Activated T-helper 9 cell treated with anti-CD3 and anti-CD28 coated beads, Interleukin-2, amount 50 U/mL, for 16 hours (primary cell): ENCODE data around the gene WDR48.

Experiments used
- DNase-seq: peaks from one replicate; pipeline ENCODE4 v3.0.0-alpha.2; 2020; ENCODE audit warnings: low read depth

Gene WDR48

DNA sequence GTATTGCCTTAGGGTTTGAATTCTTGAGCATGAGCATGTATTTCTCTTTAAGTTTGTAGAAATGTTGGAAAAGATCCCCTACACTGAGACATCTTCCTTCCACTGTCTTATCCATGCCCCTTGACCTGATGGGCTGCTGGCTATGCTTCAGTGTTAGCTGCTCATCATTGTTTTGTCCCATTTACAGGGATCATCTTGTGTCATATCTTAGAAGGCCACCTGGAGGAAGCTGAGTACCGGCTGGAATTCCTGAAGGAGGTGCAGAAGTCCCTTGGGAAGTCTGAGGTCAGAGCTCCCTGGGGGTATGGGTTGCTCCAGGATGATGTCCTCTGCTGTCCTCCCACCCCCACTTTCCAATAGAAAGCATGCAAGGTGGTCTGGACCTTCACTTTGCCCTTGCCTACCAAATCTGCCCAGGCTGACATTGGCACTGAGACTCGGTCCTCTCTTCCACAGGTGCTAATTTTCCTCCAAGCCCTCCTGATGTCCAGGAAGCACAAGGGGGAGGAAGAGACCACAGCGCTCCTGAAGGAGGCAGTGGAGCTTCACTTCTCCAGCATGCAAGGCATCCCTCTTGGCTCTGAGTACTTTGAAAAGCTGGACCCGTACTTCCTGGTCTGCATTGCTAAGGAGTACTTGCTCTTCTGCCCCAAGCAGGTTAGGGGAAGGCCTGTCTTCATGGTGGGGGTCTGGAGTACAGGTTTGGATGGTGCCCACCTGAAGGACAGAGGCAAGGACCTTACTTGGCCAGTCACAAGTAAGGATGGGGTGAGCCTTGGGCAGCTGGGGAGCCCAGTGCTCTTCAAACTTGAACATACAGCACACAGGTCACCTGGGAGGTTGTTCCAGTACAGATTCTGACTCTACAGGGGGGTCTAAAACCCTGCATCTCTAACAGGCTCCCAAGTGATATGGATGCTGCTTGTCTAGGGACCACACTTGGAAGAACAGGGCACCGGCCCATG lies 73.3 kb downstream of the WDR48 start:
- no peak for DNase-seq

DNA sequence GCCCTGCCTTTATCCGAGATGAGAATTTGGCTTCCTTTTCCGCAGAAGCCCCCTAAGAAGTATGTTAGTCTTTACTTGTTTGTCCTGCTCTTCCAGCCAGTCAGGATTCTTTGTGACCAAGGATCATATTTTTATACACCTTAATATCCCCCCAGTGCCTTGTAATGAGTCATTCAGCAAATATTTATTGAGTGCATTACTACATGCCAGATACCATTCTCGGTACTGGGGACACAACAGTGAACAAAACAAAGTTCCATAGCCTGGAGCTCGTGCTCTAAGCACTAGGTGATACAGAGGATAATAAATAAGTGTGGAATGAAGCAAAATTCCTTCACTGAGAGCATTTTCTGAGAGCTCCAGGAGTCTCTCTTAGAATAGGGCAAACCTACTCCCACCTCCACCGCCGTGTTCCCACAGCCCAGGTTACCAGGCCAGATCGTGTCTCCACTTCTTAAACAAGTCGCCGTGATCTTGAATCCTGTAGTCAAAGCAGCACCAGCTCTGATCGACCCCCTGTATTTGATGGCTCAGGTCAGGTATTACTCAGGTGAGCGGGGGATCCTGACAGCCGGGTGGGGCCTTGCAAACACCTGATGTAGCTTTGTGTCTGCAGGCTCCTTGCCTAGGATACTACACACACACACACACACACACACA lies 74.2 kb downstream of the WDR48 start:
- no peak for DNase-seq

DNA sequence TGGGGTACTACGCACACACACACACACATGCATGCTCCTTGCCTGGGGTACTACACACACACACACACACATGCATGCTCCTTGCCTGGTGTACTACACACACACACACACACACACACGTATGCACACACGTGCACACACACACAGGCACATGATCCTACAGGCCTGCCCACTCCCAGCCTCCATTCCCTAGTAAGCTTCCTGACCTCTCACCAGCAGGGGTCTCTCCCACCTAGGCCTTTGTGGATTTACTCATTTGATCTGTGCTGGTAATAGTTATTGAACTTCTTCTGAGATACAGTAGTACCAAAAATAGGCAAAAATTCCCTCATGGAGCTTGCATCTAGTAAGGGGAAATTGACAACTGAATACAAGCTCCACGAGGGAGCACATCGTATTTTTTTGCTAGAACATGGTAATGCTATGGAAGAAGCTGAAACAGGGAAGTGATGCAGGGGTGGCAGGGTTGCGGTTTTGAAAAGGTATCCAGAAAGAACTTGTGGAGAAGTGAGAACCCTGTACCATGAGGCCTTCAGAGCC lies 74.8 kb downstream of the WDR48 start:
- no peak for DNase-seq

DNA sequence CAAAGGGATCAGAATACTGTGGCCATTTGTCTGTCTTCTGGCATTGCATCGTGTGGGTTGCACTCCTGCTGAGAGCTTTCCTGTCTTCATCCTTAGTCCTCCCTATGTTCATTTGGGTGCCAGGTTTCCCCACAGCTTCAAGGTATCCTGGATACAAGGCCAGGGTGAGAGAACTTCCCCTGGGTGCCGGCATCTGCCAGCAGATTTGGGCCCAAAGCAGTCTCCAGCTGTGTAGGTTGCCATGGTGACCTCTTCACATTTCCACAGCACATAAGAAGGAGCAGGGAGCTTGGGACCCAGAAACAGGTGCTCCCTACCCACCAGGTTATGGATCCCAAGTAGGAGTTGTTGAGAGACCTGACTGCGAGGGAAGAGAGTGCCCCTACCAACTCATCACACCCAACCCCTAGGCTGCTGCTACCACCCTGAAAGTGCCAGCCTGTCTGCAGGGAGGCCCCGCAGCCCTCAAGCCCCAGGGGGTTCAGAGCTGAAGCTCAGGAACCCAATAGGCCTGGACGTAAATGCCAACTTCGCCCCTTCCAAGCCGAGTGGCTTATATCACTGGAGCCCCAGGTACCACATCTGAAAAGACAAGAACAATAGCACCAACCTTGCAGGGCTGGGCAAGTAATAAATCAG lies 75.6 kb downstream of the WDR48 start:
- DNase-seq, result no peak

DNA sequence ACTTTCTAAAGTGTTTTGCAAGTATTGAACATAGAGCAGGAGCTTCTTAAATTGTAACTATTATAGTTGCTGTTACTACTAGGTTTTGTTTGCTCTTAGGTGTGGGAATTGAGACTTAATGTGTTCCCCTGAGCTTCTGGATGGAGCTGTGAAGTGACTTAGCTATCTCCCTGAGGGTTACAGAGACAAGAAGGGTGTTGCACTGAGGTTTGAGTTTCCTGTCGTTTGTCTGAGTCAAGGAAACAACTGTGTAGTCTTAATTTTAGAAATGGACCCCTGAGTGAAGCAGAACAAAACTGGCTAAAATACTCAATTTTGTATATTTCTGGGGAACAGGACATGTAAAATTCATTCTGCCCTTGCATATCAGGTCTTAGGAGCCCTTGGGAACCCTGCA lies 76.1 kb downstream of the WDR48 start:
- DNase-seq, result no peak

DNA sequence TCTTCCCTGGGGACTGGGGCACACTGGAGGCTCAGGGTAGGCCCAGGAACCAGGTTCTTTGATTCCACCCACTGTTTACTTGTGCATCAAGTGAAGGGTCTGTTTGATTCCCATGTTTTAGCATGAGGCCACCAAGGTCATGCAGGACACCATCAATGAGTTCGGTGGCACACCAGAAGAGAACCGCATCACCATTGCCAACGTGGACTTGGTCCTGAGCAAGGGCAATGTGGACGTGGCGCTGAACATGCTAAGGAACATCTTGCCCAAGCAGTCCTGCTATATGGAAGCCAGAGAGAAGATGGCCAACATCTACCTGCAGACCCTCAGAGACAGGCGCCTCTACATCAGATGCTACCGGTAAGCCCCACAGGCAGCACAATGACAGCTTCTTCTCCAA lies 77.1 kb downstream of the WDR48 start:
- no peak for DNase-seq

DNA sequence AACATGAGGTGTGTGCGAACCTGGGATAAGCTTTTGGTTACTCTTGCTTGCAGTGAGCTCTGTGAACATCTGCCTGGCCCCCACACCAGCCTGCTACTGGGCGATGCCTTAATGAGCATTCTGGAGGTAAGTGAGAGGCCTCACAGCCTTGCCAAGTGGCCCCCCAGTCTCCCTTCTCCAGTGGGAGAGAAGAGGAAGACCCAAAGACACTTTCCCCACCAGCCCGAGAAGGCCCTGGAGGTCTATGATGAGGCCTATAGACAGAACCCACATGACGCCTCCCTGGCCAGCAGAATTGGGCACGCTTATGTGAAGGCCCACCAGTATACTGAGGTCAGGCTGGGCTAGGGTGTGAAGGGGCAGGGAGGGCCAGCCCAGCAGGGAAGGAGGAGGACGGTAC lies 78.2 kb downstream of the WDR48 start:
- DNase-seq, result no peak

DNA sequence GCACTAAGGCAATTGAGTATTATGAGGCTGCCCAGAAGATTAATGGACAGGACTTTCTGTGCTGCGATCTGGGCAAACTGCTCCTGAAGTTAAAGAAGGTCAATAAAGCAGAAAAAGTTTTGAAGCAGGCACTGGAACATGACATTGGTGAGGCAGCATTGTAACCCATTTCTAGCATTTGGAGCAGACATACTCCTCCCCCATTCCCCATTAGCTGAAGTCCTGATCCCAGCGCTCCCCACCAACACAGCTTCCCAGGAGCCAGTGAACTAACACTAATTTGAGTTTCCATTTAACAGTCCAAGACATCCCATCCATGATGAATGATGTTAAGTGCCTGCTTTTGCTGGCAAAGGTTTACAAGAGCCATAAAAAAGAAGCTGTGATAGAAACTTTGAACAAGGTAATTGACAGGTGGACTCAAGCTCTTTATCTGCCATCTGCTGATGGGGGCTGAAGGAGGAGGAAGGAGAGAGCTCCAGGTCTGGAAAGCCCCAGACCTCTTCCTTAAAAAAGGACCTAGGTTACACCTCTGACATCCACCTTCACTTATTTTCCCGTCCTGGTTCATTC lies 79.0 kb downstream of the WDR48 start:
- no peak for DNase-seq

DNA sequence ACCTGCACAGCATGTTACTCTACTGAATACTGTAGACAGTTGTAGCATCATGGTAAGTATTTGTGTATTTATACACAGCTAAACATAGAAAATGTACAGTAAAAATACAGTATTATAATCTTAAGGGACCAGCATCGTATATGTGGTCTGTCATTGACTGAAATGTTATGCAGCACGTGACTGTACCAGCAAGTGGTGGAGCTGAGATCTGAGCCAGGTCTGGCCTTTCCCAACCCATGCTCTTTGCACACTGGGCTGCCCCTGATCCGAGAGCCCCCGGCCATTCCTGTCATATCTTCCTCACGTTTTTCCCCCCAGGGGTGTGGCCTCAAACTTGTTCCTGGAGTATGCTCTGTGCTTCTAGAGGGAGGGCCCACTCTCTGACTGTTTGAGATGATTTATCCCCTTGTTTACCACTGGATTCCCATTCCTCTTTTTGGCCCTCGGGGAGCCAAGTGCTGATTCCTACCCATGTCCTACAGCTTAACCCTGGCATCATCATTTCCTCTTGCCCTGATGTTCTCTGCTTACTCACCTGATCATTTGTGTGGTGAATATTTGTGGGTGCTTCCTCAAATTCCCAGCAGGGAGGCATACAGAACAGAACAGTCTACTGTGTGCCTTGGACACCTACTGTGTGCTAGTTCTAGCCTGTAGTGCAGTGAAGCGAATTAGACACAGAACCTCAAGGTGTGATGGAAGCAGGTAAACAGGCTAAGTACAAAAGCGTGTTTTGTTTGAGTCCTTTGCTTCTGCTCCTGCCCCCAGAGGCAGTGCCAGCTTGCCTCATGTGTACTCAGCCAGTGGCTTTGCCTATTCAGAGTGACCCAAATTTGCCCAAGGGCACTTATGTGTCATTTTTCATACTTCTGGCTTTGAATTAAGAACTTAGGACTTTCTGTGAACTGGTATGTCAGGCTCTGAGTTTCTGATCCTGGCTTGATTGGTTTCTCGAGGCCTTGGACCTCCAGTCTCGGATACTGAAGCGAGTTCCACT lies 80.6 kb downstream of the WDR48 start:
- DNase-seq, result no peak

DNA sequence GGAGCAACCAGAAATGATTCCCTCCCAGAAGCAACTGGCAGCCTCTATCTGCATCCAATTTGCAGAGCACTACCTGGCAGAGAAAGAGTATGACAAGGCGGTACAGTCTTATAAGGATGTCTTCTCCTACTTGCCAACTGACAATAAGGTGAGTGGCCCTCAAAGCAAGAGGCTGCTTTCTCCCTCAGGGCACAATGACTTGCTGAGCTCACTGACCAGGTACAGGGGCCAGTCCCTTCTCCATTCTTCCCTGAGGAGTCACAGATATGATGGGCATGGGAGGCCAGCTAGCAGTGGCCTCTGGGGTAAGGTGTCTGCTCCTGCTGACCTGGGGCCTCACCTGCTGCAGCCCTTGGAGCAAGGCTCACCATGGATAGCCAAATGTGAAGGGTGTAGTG lies 81.3 kb downstream of the WDR48 start:
- DNase-seq, result no peak

DNA sequence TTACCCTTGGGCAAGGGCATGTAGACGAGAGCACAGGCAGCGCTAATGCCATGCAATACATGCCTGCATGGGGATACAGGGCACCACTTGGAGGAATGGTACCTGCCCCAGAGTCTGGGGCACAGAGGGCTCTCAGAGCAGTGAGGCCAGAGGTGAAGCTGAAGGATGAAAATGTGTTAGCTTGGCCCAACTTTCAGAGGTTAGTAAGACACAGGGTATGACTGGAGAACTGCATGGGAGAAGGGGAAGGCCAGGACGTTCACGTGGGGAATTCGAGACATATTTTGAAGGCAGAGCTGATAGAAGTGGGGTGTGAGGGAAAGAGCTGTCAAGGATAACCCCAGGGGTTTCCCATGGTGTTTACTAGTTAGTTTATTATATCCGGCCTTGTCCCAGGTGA lies 82.0 kb downstream of the WDR48 start:
- no peak for DNase-seq

DNA sequence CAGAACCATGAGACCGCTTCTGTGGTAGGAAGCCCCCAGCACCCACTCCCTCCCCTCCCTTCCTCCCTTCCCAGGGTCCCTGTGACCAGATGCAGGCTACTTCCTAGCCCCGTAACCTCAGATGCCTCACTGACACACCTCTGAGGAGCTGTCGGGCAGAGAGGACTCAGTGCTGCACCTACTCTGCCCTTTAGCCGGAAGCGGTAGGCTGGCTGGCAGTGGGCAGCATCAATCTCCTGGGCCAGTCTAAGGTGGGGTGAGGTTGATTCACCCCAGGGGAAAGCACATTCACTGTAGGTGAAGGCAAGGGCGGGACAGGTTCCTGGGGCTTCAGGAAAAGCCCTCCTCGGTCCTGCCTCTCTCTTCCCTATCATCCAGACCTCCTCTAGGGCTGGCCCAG lies 82.5 kb downstream of the WDR48 start:
- DNase-seq, result no peak

DNA sequence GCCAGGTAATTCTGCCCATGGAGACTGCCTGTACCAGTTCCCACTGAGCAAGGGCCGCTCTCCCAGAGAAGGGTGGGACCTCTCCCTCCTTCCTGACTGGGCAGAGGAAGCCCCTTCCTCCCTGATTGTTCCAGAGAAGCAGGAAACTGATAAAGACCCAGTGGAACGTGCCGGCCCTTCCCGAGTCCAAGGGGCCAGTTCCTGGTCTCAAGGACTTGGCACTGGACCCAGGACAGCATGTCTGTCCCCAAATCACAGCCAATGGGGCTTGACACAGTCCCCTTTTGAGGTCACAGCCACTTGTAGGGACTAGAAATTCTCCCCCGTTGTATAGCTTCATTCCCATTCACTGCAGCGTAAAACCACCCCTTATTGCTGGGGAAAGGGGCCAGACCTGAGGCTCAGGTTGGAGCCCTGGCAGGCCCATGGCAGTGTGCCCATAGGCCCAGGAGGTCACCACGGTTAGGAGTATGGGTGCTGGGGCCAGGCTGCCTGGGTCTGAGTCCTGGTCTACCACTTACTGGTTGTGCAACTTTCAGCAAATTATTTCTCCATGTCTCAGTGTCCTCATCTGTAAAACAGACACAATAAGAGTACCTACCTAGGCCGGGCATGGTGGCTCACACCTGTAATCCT lies 83.5 kb downstream of the WDR48 start:
- DNase-seq, result no peak

DNA sequence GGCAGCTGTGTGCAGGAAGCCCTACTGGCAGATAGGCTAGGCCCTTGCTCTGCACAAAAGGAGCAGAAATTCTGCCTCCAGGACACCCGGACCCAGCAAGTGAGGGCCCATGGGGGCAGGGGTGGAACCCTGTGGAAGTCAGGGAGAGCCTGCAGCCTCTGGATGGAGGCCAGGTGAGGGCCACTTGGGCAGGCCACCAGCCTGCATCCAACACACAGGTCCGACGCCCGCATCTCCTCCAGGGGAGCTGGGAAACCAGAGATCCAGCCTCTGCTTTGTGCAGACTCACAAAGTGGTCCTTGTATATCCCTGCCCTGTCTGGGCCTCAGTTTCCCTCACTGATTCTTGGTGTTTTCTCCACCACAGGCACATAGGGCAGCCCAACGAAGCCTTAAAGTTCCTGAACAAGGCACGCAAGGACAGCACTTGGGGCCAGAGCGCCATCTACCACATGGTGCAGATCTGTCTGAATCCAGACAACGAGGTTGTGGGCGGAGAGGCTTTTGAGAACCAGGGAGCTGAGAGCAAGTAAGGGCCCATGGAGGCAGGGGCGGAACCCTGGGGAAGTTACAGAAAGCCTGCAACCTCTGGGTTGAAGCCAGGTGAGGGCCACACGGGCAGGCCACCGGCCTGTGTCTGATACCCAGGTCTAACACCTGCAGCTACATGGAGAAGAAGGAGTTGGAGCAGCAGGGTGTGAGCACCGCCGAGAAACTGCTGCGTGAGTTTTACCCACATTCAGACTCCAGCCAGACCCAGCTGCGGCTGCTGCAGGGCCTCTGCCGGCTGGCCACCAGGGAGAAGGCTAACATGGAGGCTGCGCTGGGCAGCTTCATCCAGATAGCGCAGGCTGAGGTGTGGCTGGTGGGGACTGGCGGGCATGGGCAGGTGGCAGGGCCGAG lies 85.0 kb downstream of the WDR48 start:
- no peak for DNase-seq

DNA sequence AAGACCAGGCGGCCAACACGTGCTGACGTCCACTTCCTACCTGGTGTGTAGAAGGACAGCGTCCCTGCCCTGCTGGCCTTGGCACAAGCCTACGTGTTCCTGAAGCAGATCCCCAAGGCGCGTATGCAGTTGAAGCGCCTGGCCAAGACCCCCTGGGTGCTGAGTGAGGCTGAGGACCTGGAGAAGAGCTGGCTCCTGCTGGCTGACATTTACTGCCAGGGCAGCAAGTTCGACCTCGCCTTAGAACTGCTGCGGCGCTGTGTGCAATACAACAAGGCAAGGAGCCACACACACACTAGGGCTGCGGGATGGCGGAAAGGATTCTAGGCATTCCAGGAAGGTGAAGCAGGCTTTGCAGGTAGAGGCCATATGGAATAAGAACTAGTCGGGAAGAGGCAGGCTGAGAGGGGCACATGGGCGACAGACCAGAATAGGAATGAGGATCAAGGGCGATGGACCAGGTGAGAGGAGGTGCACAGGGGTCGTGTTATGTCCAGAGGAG lies 85.7 kb downstream of the WDR48 start:
- no peak for DNase-seq

DNA sequence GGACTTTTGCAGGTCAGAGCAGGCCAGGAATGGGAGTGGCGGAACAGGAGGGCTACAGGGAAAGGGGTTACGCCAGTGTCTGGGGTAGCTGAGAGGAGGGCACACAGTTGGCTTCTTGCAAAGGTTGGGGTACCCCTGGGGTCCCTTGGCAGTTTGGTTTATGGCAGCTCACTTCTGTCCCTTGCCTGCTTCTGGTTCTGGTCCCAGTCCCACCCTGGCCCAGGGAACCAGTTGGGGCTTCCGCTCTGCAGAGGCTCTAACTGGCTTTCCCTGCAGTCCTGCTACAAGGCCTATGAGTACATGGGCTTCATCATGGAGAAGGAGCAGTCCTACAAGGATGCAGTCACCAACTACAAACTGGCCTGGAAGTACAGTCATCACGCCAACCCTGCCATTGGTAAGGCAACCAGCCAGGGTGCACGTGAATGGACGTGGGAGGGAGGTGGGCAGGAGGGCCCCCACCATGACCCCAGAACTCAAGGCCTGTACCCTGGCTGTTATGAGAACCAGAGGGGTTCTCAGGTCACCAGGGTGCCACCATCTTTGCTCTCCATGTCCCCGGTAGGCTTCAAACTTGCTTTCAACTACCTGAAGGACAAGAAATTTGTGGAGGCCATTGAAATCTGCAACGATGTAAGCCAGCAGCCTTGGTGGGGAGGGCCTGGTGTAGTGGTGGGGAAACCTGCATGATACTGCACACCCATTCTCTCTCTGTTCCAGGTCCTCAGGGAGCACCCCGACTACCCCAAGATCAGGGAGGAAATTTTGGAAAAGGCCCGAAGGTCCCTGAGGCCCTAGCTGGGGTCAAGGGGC lies 86.4 kb downstream of the WDR48 start:
- no peak for DNase-seq

DNA sequence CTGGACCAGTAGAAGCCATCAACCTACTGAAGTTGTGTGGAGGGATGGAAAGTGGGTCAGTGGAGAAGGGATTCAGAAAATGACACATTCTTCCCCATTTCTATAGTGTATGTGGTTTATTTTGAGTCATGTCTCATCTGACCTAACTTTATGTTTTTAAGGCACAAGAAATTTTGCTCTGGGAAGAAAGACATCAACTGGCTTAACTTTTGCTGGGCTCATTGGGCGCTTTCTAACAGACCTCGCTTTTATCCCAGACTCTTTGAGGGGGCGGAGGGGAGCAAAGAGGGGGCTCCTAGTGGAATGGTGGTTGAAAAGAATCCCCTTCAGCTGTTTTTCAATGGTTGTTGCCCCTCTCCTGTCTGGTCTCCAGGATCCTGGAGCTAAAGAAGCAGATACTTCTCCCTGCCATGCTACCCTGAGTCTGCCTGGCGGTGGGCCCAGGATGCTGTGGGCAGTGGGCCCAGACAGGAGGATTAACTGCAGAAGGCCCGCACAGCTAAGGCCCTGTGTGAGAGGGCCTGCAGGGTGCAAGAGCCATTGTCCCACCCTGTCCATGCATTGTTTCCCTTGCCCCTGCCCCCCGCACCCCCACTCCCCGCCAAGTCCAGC lies 87.1 kb downstream of the WDR48 start:
- no peak for DNase-seq

DNA sequence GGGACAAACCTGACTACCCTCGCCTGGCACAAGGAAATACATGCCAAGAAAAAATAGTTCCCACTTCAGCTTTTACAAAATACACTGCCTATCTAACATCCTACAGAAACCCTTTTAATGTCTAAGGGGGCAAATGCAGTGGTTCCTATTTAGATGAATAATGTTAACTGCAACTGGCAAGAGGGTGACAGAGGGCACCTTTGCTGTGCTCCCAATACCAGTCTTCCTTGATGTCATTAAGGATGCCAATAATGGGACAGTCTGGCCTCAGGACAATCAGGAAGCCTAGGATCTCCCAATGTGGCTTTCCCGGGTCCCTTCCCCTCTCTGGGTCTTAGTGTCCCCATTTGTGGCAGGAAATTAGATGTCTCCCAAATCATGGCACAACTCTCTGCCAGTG lies 87.6 kb downstream of the WDR48 start:
- no peak for DNase-seq
